Coronary artery (tissue), 2 donors: Measurements from ENCODE around the gene CDHR2.

Experiments used
- DNase-seq: peaks from one replicate; pipeline ENCODE4 v3.0.0-alpha.2; 2017; ENCODE audit warnings: low spot score
- H3K27ac ChIP-seq, 2 donors: fragments of 200-600 bp; sonication (generic); one replicate each; pipeline ENCODE4 v1.5.1; 2016 to 2019
- H3K4me3 ChIP-seq: fragments of 200-600 bp; sonication (generic); 2 replicates; pipeline ENCODE4 v1.5.1; 2016; ENCODE audit warnings: mild to moderate bottlenecking, moderate library complexity
- CTCF ChIP-seq: fragments of 200-600 bp; sonication (generic); IDR thresholded peaks from one replicate; pipeline ENCODE4 v1.5.1; 2019; ENCODE audit warnings: antibody characterized with exemption

CDHR2 gene

GRCh38 chr5:176644294-176644693, 95.2 kb downstream of the CDHR2 start:
- Histone ChIP-seq H3K4me3 (no peak overlapping the region), H3K27ac (no peak overlapping the region)
- DNase-seq, result no peak
- no peak for TF ChIP-seq CTCF

- no peak for DNase-seq
Measured at GRCh38 chr5:176644878-176645670, 95.9 kb downstream of the CDHR2 start.

More at GRCh38 chr5:176644878-176645670, 95.9 kb downstream of the CDHR2 start:
- no peak overlapping the region for H3K27ac ChIP-seq
- H3K4me3 ChIP-seq, result no peak overlapping the region
- TF ChIP-seq CTCF, result no peak
